ENCODE data around the gene ZNF578.
"Not testable (repeated sequence)": the region's sequence is repeated elsewhere in the genome, so short reads cannot be mapped to it uniquely, and the experiment has no call there.

Gene ZNF578

GRCh38 chr19:52554216-52554971 is 101.0 kb downstream of the ZNF578 start:
- TF ChIP-seq CTCF (IDR thresholded peaks at IDR 0.05; ENCODE audit: insufficient read depth, low read depth, low read length, missing control alignments): no peak
- no peak for DNase-seq (ENCODE audit: low read depth)
- no peak overlapping the region for H3K4me3 ChIP-seq (ENCODE audit: low read length)

GRCh38 chr19:52557231-52557995 is 104.1 kb downstream of the ZNF578 start:
- no peak for TF ChIP-seq CTCF (IDR thresholded peaks at IDR 0.05; ENCODE audit: insufficient read depth, low read depth, low read length, missing control alignments)
- DNase-seq (ENCODE audit: low read depth): no peak
- H3K4me3 ChIP-seq (ENCODE audit: low read length): no peak overlapping the region

GRCh38 chr19:52558732-52559445 is 105.5 kb downstream of the ZNF578 start:
- DNase-seq (ENCODE audit: low read depth); H3K4me3 ChIP-seq (ENCODE audit: low read length): not testable (repeated sequence)

GRCh38 chr19:52561611-52562010 is 108.3 kb downstream of the ZNF578 start:
- not testable (repeated sequence) for H3K4me3 ChIP-seq (ENCODE audit: low read length); DNase-seq (ENCODE audit: low read depth)
